ENCODE results near the gene AXIN1.

DNA sequence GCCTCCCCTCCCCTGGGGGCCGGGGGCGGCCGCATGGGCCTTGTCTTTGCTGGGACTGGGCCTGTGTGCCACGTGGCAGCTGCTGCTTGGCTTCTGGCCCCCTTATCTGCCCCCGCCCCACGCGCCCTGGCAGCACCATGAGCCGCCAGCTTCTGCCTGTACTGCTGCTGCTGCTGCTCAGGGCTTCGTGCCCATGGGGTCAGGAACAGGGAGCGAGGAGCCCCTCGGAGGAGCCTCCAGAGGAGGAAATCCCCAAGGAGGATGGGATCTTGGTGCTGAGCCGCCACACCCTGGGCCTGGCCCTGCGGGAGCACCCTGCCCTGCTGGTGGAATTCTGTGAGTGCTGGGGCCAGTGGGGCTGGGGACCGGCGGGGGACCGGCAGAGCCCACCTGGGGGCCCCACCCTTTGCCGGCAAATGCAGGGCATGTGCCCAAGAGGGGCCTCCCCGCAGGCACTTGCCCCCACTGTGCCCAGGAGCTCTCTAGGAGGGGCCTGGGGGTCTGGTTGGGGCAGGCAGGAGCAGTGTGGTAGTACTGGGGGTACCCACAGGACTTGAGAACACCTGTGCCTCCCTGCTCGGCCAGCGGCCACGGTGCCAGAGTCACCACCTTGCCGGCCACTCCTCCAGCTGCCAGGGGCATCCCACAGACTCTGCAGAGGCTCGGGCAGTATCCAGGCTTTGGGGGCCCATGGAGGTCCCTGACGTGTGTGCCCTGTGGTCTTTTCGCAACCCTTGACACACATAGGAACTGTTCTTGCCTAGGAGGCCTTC, 69.3 kb downstream of the AXIN1 start, which contains the start of gene PDIA2:
- TF ChIP-seq, protein P1, sequence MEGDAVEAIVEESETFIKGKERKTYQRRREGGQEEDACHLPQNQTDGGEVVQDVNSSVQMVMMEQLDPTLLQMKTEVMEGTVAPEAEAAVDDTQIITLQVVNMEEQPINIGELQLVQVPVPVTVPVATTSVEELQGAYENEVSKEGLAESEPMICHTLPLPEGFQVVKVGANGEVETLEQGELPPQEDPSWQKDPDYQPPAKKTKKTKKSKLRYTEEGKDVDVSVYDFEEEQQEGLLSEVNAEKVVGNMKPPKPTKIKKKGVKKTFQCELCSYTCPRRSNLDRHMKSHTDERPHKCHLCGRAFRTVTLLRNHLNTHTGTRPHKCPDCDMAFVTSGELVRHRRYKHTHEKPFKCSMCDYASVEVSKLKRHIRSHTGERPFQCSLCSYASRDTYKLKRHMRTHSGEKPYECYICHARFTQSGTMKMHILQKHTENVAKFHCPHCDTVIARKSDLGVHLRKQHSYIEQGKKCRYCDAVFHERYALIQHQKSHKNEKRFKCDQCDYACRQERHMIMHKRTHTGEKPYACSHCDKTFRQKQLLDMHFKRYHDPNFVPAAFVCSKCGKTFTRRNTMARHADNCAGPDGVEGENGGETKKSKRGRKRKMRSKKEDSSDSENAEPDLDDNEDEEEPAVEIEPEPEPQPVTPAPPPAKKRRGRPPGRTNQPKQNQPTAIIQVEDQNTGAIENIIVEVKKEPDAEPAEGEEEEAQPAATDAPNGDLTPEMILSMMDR (IDR thresholded peaks at IDR 0.05): no peak
- no peak for TF ChIP-seq EZH2phosphoT487 (IDR thresholded peaks at IDR 0.05)

Data from neural progenitor cell (in vitro differentiated cells).